H1 (cell line): ENCODE results near the gene PCDH8. TPM values are rescaled to one million over a fixed set of nuclear protein-coding genes. Genes with fewer than 3 reads are reported as not detected.

Source experiments
- ATF3 ChIP-seq: IDR thresholded peaks from 2 replicates; pipeline ENCODE4 v1.6.1; 2011; ENCODE audit warnings: low read depth, mild to moderate bottlenecking, low read length; ENCODE audit not compliant: insufficient read depth
- CTBP2 ChIP-seq: IDR thresholded peaks from 2 replicates; pipeline ENCODE4 v1.7.0; 2011; ENCODE audit warnings: borderline replicate concordance, mild to moderate bottlenecking, moderate library complexity, mixed read lengths, low read length; ENCODE audit not compliant: insufficient read depth, insufficient read length
- GABPA ChIP-seq: IDR thresholded peaks from 2 replicates; pipeline ENCODE4 v1.6.1; 2011; ENCODE audit warnings: mild to moderate bottlenecking, low read length, moderate library complexity, borderline replicate concordance; ENCODE audit not compliant: insufficient read depth
- HDAC6 ChIP-seq: IDR thresholded peaks from one replicate; pipeline ENCODE4 v1.7.1; 2012; ENCODE audit warnings: low read depth, mild to moderate bottlenecking, inconsistent platforms, low read length, moderate library complexity
- PHF8 ChIP-seq: fragments of 200-600 bp; sonication (generic); conservative IDR thresholded peaks from 2 replicates; pipeline ENCODE4 v1.7.1; 2012; ENCODE audit warnings: low read depth, mild to moderate bottlenecking, inconsistent platforms, low read length, moderate library complexity
- POU5F1 ChIP-seq: IDR thresholded peaks from 2 replicates; pipeline ENCODE4 v1.6.1; 2011; ENCODE audit warnings: low read depth, mild to moderate bottlenecking, low read length, moderate library complexity
- SIX5 ChIP-seq: IDR thresholded peaks from 2 replicates; pipeline ENCODE4 v1.6.1; 2011; ENCODE audit warnings: mild to moderate bottlenecking, low read depth, low read length
- SRF ChIP-seq: IDR thresholded peaks from 2 replicates; pipeline ENCODE4 v1.6.1; 2011; ENCODE audit warnings: mild to moderate bottlenecking, low read depth, low read length, moderate library complexity
- TBP ChIP-seq: IDR thresholded peaks from 2 replicates; pipeline ENCODE4 v1.6.1; 2011; ENCODE audit warnings: low read depth, low read length, improper control_type of control experiment
- TCF12 ChIP-seq: IDR thresholded peaks from 2 replicates; pipeline ENCODE4 v1.6.1; 2011; ENCODE audit warnings: low read depth, mild to moderate bottlenecking, low read length
- TEAD4 ChIP-seq: IDR thresholded peaks from 2 replicates; pipeline ENCODE4 v1.6.1; 2012; ENCODE audit warnings: low read depth, low read length, inconsistent platforms, mixed read lengths
- polyA plus RNA-seq, 7 experiments: library from polyadenylated mRNA; depleted of rRNA in 3 of 7; stranded (reverse) in 5 of 7; unstranded in 2 of 7; fragments of >200 nt in 5 of 7; fragments of 200-250 nt in 2 of 7; gene quantifications; 1 replicate in 5 of 7; 2 replicates in 1 of 7; 4 replicates in 1 of 7; pipeline versions ENCODE4 v1.2.1 to v1.2.3, GENCODE V29; 2011 to 2013; ENCODE audit warnings: missing spikeins in 2 of 7, mixed read lengths in 2 of 7
- total RNA-seq: library from RNA; stranded (reverse); fragmentation: NEBNext Ultra II Directional; extraction: Animal tissue kit (Norgen Biotek cat#: 25700); gene quantifications from 2 replicates; pipeline ENCODE4 v1.2.1, GENCODE V29; 2021
- TF ChIP-seq, protein P1 (sequence below): fragments of 300-600 bp; sonication (generic); IDR thresholded peaks from 2 replicates; pipeline ENCODE4 v1.7.1; 2012; ENCODE audit warnings: low read length, moderate library complexity, mild to moderate bottlenecking, inconsistent platforms; ENCODE audit not compliant: insufficient replicate concordance

Gene PCDH8
- total and polyA plus RNA-seq, 2 of the 8 experiments (the other 6 are each of a cell fraction or from before 2014, with no cell fraction given), result 0.82 to 1.6 TPM

GRCh38 chr13:52850072-52850395 lies 1.6 kb upstream of the PCDH8 start (continued):
- TF ChIP-seq, protein P1, sequence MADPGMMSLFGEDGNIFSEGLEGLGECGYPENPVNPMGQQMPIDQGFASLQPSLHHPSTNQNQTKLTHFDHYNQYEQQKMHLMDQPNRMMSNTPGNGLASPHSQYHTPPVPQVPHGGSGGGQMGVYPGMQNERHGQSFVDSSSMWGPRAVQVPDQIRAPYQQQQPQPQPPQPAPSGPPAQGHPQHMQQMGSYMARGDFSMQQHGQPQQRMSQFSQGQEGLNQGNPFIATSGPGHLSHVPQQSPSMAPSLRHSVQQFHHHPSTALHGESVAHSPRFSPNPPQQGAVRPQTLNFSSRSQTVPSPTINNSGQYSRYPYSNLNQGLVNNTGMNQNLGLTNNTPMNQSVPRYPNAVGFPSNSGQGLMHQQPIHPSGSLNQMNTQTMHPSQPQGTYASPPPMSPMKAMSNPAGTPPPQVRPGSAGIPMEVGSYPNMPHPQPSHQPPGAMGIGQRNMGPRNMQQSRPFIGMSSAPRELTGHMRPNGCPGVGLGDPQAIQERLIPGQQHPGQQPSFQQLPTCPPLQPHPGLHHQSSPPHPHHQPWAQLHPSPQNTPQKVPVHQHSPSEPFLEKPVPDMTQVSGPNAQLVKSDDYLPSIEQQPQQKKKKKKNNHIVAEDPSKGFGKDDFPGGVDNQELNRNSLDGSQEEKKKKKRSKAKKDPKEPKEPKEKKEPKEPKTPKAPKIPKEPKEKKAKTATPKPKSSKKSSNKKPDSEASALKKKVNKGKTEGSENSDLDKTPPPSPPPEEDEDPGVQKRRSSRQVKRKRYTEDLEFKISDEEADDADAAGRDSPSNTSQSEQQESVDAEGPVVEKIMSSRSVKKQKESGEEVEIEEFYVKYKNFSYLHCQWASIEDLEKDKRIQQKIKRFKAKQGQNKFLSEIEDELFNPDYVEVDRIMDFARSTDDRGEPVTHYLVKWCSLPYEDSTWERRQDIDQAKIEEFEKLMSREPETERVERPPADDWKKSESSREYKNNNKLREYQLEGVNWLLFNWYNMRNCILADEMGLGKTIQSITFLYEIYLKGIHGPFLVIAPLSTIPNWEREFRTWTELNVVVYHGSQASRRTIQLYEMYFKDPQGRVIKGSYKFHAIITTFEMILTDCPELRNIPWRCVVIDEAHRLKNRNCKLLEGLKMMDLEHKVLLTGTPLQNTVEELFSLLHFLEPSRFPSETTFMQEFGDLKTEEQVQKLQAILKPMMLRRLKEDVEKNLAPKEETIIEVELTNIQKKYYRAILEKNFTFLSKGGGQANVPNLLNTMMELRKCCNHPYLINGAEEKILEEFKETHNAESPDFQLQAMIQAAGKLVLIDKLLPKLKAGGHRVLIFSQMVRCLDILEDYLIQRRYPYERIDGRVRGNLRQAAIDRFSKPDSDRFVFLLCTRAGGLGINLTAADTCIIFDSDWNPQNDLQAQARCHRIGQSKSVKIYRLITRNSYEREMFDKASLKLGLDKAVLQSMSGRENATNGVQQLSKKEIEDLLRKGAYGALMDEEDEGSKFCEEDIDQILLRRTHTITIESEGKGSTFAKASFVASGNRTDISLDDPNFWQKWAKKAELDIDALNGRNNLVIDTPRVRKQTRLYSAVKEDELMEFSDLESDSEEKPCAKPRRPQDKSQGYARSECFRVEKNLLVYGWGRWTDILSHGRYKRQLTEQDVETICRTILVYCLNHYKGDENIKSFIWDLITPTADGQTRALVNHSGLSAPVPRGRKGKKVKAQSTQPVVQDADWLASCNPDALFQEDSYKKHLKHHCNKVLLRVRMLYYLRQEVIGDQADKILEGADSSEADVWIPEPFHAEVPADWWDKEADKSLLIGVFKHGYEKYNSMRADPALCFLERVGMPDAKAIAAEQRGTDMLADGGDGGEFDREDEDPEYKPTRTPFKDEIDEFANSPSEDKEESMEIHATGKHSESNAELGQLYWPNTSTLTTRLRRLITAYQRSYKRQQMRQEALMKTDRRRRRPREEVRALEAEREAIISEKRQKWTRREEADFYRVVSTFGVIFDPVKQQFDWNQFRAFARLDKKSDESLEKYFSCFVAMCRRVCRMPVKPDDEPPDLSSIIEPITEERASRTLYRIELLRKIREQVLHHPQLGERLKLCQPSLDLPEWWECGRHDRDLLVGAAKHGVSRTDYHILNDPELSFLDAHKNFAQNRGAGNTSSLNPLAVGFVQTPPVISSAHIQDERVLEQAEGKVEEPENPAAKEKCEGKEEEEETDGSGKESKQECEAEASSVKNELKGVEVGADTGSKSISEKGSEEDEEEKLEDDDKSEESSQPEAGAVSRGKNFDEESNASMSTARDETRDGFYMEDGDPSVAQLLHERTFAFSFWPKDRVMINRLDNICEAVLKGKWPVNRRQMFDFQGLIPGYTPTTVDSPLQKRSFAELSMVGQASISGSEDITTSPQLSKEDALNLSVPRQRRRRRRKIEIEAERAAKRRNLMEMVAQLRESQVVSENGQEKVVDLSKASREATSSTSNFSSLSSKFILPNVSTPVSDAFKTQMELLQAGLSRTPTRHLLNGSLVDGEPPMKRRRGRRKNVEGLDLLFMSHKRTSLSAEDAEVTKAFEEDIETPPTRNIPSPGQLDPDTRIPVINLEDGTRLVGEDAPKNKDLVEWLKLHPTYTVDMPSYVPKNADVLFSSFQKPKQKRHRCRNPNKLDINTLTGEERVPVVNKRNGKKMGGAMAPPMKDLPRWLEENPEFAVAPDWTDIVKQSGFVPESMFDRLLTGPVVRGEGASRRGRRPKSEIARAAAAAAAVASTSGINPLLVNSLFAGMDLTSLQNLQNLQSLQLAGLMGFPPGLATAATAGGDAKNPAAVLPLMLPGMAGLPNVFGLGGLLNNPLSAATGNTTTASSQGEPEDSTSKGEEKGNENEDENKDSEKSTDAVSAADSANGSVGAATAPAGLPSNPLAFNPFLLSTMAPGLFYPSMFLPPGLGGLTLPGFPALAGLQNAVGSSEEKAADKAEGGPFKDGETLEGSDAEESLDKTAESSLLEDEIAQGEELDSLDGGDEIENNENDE, result no peak
- TF ChIP-seq TEAD4 (no peak), ATF3 (no peak), POU5F1 (no peak), CTBP2 (no peak), HDAC6 (no peak), SRF (no peak), GABPA (no peak), TBP (no peak), SIX5 (no peak), PHF8 (no peak), TCF12 (no peak)
- TF ChIP-seq, all 59 proteins: peak for 0
